Measurements from ENCODE around the gene SYPL1.
A peak's percentile ranks its signal among the peaks of the same experiment; 100 is the strongest.

SYPL1 gene

DNA sequence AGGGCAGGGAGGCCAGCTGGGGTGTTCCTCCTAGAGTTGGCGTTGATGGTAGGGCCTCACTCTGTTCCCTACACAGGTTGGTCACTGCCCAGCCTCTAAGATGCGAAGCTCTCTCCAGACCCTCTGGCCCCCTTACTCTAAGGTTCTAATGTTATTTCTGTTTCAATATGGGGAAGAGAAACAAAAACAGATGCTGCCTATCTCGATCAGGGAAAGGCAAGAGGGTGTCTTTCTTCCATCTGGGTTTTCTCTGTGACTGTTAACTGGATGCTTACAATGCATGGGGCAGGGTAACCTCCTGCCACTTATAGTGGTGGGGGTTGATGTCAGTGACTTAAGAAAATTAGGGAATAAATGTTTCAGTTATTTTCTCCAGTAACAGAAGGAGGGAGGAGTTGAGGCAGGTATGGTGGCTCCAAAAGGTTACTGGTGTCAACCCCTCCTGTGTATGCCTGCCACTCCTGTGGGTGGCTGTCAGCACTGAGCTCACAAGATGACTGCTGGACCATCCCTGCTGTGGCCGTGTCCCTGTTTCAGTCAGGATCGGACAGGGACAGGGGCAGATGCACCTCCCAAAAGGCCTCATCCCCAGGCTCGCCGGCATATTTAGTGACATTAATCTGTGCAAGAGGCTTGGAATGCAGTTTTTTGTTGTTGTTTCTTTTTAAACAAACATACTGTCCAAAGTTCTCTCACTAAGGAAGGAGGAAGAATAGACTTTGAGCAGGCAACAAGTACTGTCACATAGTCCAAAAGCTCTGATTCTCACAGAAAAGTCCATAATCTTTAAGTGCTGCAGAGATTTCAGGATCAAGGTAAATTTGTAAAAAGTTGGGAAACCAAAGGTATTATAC lies 39.6 kb upstream of the SYPL1 start:
- H3K14ac ChIP-seq (ENCODE audit: low read length): no peak overlapping the region
- H2AFZ ChIP-seq (ENCODE audit: low read length): no peak overlapping the region
- H3K4me2 ChIP-seq (ENCODE audit: insufficient read depth, low read length, poor library complexity, severe bottlenecking): no peak overlapping the region
- peak overlapping the region; percentile 56 for H3K18ac ChIP-seq (ENCODE audit: low read length)
- H2BK5ac ChIP-seq (ENCODE audit: low read length): no peak overlapping the region
- H3K9me3 ChIP-seq (replicated peaks in 1 of 2; ENCODE audit: control insufficient read depth in 2 of 2, insufficient read depth in 1 of 2, low read depth in 1 of 2, low read length in 2 of 2): no peaks in the 10 kb centered on the region
- no peak overlapping the region for H3K4ac ChIP-seq (ENCODE audit: low read length)
- no peak overlapping the region for H2AK5ac ChIP-seq (ENCODE audit: low read depth, low read length)
- H4K91ac ChIP-seq (ENCODE audit: low read depth, low read length, poor library complexity): no peak overlapping the region
- H4K8ac ChIP-seq (ENCODE audit: low read depth, low read length): no peak overlapping the region
- H3K79me1 ChIP-seq (ENCODE audit: low read depth, low read length): no peaks in the 10 kb centered on the region
- peaks cover 0 to 2% of the 10 kb centered on the region in 2 donors for H3K4me1 ChIP-seq (ENCODE audit: control insufficient read depth in 2 of 2, insufficient read depth in 1 of 2, low read depth in 1 of 2, low read length in 2 of 2)
- no peak overlapping the region for H3K27ac ChIP-seq (replicated peaks; ENCODE audit: low read length)
- no peak for DNase-seq (ENCODE audit: low spot score)
- no peak overlapping the region for H3K9ac ChIP-seq (ENCODE audit: low read depth, low read length, poor library complexity)
- H3K27me3 ChIP-seq (ENCODE audit: control insufficient read depth in 3 of 3, insufficient read depth in 3 of 3, low read depth in 1 of 3, low read length in 3 of 3): peaks cover 0 to 40% (median 0%) of the 10 kb centered on the region in 3 experiments
- H2BK120ac ChIP-seq (ENCODE audit: low read depth, low read length): no peak overlapping the region
- H3K36me3 ChIP-seq (replicated peaks in 1 of 2; ENCODE audit: control insufficient read depth in 2 of 2, insufficient read depth in 2 of 2, low read length in 2 of 2): no peaks in the 10 kb centered on the region
- H2BK15ac ChIP-seq (ENCODE audit: low read length): no peak overlapping the region
- no peak overlapping the region for H3K4me3 ChIP-seq (ENCODE audit: low read length in 2 of 2)
- no peak overlapping the region for H2BK12ac ChIP-seq (ENCODE audit: low read length)
- H3K23ac ChIP-seq (ENCODE audit: low read depth, low read length, poor library complexity): no peak overlapping the region
- no CpG with 5 or more reads among the region's 7 CpGs for WGBS, 2 donors (ENCODE audit: extremely low coverage in 2 of 2, insufficient read length in 2 of 2, insufficient replicate concordance in 1 of 2)

DNA sequence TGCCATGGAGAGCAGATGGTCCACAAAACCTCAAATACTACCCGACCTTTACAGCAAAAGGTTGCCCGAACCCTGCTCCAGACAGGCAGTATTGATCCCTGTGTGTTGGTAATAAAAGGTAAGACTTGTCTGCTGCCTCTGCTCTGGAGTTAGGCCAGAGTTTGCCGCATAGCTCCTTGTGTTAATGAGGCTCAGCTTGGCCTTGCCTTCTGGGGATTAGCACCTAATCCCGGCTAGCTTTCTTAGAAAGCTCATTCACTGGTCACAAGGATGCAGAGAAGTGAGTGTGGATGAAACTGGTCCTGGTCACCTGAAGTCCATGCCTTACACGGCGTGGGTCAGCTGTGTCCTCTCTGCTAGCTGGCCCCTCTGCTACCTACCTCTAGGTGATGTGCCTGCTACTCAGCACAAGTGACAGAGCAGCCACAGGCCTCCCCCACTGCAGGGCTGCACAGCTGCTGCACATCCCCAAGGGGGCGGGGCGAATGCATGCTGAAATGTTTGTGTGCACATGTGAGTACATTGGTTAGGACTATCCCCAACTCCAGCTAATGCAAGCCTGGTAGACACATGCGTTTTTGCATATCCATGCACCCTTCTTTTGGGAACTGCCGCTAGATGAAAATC lies 31.7 kb upstream of the SYPL1 start:
- Histone ChIP-seq H3K4ac (ENCODE audit: low read length) (no peak overlapping the region), H3K27ac (replicated peaks; ENCODE audit: low read length) (no peak overlapping the region), H2BK120ac (ENCODE audit: low read depth, low read length) (no peak overlapping the region), H3K4me1 (ENCODE audit: control insufficient read depth in 2 of 2, insufficient read depth in 1 of 2, low read depth in 1 of 2, low read length in 2 of 2) (peaks cover 3 to 5% of the 10 kb centered on the region in 2 donors), H3K18ac (ENCODE audit: low read length) (peak overlapping the region; percentile 11), H2AK5ac (ENCODE audit: low read depth, low read length) (no peak overlapping the region), H2AFZ (ENCODE audit: low read length) (no peak overlapping the region), H3K4me2 (ENCODE audit: insufficient read depth, low read length, poor library complexity, severe bottlenecking) (no peak overlapping the region), H3K14ac (ENCODE audit: low read length) (no peak overlapping the region), H3K9me3 (replicated peaks in 1 of 2; ENCODE audit: control insufficient read depth in 2 of 2, insufficient read depth in 1 of 2, low read depth in 1 of 2, low read length in 2 of 2) (no peaks in the 10 kb centered on the region), H3K9ac (ENCODE audit: low read depth, low read length, poor library complexity) (no peak overlapping the region), H3K36me3 (replicated peaks in 1 of 2; ENCODE audit: control insufficient read depth in 2 of 2, insufficient read depth in 2 of 2, low read length in 2 of 2) (no peaks in the 10 kb centered on the region), H4K91ac (ENCODE audit: low read depth, low read length, poor library complexity) (no peak overlapping the region), H3K27me3 (ENCODE audit: control insufficient read depth in 3 of 3, insufficient read depth in 3 of 3, low read depth in 1 of 3, low read length in 3 of 3) (peaks cover 0 to 29% (median 0%) of the 10 kb centered on the region in 3 experiments), H4K8ac (ENCODE audit: low read depth, low read length) (no peak overlapping the region), H3K79me1 (ENCODE audit: low read depth, low read length) (no peaks in the 10 kb centered on the region), H2BK5ac (ENCODE audit: low read length) (no peak overlapping the region), H2BK12ac (ENCODE audit: low read length) (no peak overlapping the region), H2BK15ac (ENCODE audit: low read length) (no peak overlapping the region), H3K23ac (ENCODE audit: low read depth, low read length, poor library complexity) (no peak overlapping the region), H3K4me3 (ENCODE audit: low read length in 2 of 2) (no peak overlapping the region)
- no CpG with 5 or more reads among the region's 10 CpGs for WGBS, 2 donors (ENCODE audit: extremely low coverage in 2 of 2, insufficient read length in 2 of 2, insufficient replicate concordance in 1 of 2)
- no peak for DNase-seq (ENCODE audit: low spot score)

DNA sequence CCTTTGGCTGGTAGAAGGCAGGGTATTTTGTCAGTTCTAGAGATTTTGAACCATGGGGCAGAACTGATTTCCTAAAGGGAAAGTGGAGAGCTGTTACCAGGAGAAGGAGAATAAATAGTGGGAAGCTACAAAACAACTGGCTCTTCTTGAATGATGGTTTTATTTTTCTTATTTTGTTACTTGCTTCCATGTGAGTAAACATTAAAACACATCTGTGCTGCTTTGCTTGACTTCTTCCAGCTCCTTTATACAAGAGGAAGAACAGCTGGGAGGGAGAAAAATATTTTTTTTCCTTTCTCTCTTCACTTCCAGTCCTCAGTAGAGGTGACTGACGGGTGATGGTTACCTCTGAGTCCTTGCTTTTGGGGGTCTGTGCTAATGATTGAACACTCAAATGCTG lies 30.0 kb upstream of the SYPL1 start:
- no peak overlapping the region for H4K8ac ChIP-seq (ENCODE audit: low read depth, low read length)
- H2AFZ ChIP-seq (ENCODE audit: low read length): no peak overlapping the region
- H3K4me1 ChIP-seq (ENCODE audit: control insufficient read depth in 2 of 2, insufficient read depth in 1 of 2, low read depth in 1 of 2, low read length in 2 of 2): peaks cover 3 to 5% of the 10 kb centered on the region in 2 donors
- no peak overlapping the region for H3K27ac ChIP-seq (replicated peaks; ENCODE audit: low read length)
- H2AK5ac ChIP-seq (ENCODE audit: low read depth, low read length): no peak overlapping the region
- H3K4ac ChIP-seq (ENCODE audit: low read length): no peak overlapping the region
- H3K18ac ChIP-seq (ENCODE audit: low read length): no peak overlapping the region
- H3K27me3 ChIP-seq (ENCODE audit: control insufficient read depth in 3 of 3, insufficient read depth in 3 of 3, low read depth in 1 of 3, low read length in 3 of 3): peaks cover 0 to 26% (median 0%) of the 10 kb centered on the region in 3 experiments
- no peak for DNase-seq (ENCODE audit: low spot score)
- no peak overlapping the region for H3K9ac ChIP-seq (ENCODE audit: low read depth, low read length, poor library complexity)
- H3K9me3 ChIP-seq (replicated peaks in 1 of 2; ENCODE audit: control insufficient read depth in 2 of 2, insufficient read depth in 1 of 2, low read depth in 1 of 2, low read length in 2 of 2): no peaks in the 10 kb centered on the region
- H2BK12ac ChIP-seq (ENCODE audit: low read length): no peak overlapping the region
- H3K4me3 ChIP-seq (ENCODE audit: low read length in 2 of 2): no peak overlapping the region
- no peak overlapping the region for H3K23ac ChIP-seq (ENCODE audit: low read depth, low read length, poor library complexity)
- WGBS, 2 donors (ENCODE audit: extremely low coverage in 2 of 2, insufficient read length in 2 of 2, insufficient replicate concordance in 1 of 2): no CpG with 5 or more reads among the region's 1 CpG
- H2BK15ac ChIP-seq (ENCODE audit: low read length): no peak overlapping the region
- H3K36me3 ChIP-seq (replicated peaks in 1 of 2; ENCODE audit: control insufficient read depth in 2 of 2, insufficient read depth in 2 of 2, low read length in 2 of 2): no peaks in the 10 kb centered on the region
- no peaks in the 10 kb centered on the region for H3K79me1 ChIP-seq (ENCODE audit: low read depth, low read length)
- no peak overlapping the region for H2BK120ac ChIP-seq (ENCODE audit: low read depth, low read length)
- no peak overlapping the region for H4K91ac ChIP-seq (ENCODE audit: low read depth, low read length, poor library complexity)
- H3K4me2 ChIP-seq (ENCODE audit: insufficient read depth, low read length, poor library complexity, severe bottlenecking): no peak overlapping the region
- H3K14ac ChIP-seq (ENCODE audit: low read length): no peak overlapping the region
- no peak overlapping the region for H2BK5ac ChIP-seq (ENCODE audit: low read length)

DNA sequence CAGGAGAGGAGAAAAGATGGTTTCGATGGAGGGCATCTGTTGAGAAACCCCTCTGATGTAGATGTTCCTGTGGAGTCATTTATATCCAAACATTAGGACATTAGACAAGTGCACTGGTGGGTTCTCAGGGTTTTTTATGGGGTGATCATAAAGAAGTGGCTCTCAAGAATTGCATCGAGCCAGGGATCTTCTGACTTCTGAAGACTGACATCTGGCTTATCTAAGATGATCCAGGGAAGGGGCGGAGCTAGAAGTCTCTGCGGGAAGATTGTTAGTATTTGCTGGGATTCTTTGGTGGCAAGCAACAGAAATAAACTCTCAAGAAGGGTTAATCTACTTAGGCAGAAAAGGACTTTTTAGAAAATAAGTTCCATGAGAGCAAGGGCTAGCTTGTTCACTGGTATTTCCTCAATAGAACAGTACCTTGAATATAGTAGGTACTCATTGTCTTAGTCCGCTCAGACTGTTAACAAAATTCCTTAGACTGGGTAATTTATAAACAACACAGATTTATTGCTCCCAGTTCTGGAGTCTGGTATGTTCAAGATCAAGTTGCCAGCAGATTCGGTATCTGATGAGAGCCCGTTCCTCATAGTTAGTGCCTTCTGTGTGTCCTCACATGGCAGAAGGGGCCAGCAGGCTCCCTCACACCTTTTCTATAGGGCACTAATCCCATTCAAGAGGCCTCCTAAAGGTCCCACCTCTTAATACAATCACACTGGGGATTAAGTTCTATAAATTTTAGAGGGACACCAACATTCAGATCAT lies 28.5 kb upstream of the SYPL1 start:
- Histone ChIP-seq H3K27ac (replicated peaks; ENCODE audit: low read length) (no peak overlapping the region), H3K9me3 (replicated peaks in 1 of 2; ENCODE audit: control insufficient read depth in 2 of 2, insufficient read depth in 1 of 2, low read depth in 1 of 2, low read length in 2 of 2) (no peaks in the 10 kb centered on the region), H3K4me2 (ENCODE audit: insufficient read depth, low read length, poor library complexity, severe bottlenecking) (no peak overlapping the region), H2AK5ac (ENCODE audit: low read depth, low read length) (no peak overlapping the region), H3K36me3 (replicated peaks in 1 of 2; ENCODE audit: control insufficient read depth in 2 of 2, insufficient read depth in 2 of 2, low read length in 2 of 2) (no peaks in the 10 kb centered on the region), H3K4me1 (ENCODE audit: control insufficient read depth in 2 of 2, insufficient read depth in 1 of 2, low read depth in 1 of 2, low read length in 2 of 2) (peaks cover 3 to 5% of the 10 kb centered on the region in 2 donors), H2AFZ (ENCODE audit: low read length) (no peak overlapping the region), H2BK120ac (ENCODE audit: low read depth, low read length) (no peak overlapping the region), H3K27me3 (ENCODE audit: control insufficient read depth in 3 of 3, insufficient read depth in 3 of 3, low read depth in 1 of 3, low read length in 3 of 3) (peaks cover 0 to 30% (median 0%) of the 10 kb centered on the region in 3 experiments), H2BK12ac (ENCODE audit: low read length) (no peak overlapping the region), H4K8ac (ENCODE audit: low read depth, low read length) (no peak overlapping the region), H4K91ac (ENCODE audit: low read depth, low read length, poor library complexity) (no peak overlapping the region), H2BK5ac (ENCODE audit: low read length) (no peak overlapping the region), H2BK15ac (ENCODE audit: low read length) (no peak overlapping the region), H3K18ac (ENCODE audit: low read length) (no peak overlapping the region), H3K14ac (ENCODE audit: low read length) (no peak overlapping the region), H3K4me3 (ENCODE audit: low read length in 2 of 2) (no peak overlapping the region), H3K23ac (ENCODE audit: low read depth, low read length, poor library complexity) (no peak overlapping the region), H3K79me1 (ENCODE audit: low read depth, low read length) (no peaks in the 10 kb centered on the region), H3K9ac (ENCODE audit: low read depth, low read length, poor library complexity) (no peak overlapping the region), H3K4ac (ENCODE audit: low read length) (no peak overlapping the region)
- no CpG with 5 or more reads among the region's 7 CpGs for WGBS, 2 donors (ENCODE audit: extremely low coverage in 2 of 2, insufficient read length in 2 of 2, insufficient replicate concordance in 1 of 2)
- no peak for DNase-seq (ENCODE audit: low spot score)

All from neuronal stem cell (in vitro differentiated cells).